Activated CD8-positive, alpha-beta T cell treated with anti-CD3 and anti-CD28 coated beads, Interleukin-2, amount 10 ng/mL, durations not matched to agents 7 days and 5 days (primary cell): ENCODE data around the gene SECISBP2. TPM values are rescaled to one million over a fixed set of nuclear protein-coding genes. Genes with fewer than 3 reads are reported as not detected.
A peak's percentile ranks its signal among the peaks of the same experiment; 100 is the strongest.
"Not testable (repeated sequence)": the region's sequence is repeated elsewhere in the genome, so short reads cannot be mapped to it uniquely, and the experiment has no call there.

Experiments
- ATAC-seq: fragments of 150-1000 bp; cut with Tn5 transposase; one replicate; pipeline ENCODE4 v1.10.0; 2021; ENCODE audit warnings: moderate library complexity
- CTCF ChIA-PET: fragments of 350-600 bp; sonication (Branson Sonifier 250); formaldehyde crosslinking; loops from one replicate; lab custom pipeline; 2021; ENCODE audit warnings: antibody characterized with exemption; lab: Charles Lee
- POLR2A ChIA-PET: fragments of 350-600 bp; sonication (Branson Sonifier 250); formaldehyde crosslinking; loops from one replicate; lab custom pipeline; 2021; ENCODE audit warnings: antibody characterized with exemption; lab: Charles Lee
- DNase-seq: peaks from one replicate; pipeline ENCODE4 v3.0.0-alpha.2; 2020
- H3K27ac Mint-ChIP-seq: one replicate; pipeline ENCODE4 v1.8.0; 2021; ENCODE audit warnings: mild to moderate bottlenecking, mixed read lengths
- H3K27me3 Mint-ChIP-seq: one replicate; pipeline ENCODE4 v1.8.0; 2021; ENCODE audit warnings: low read depth, mixed read lengths
- H3K36me3 Mint-ChIP-seq: one replicate; pipeline ENCODE4 v1.8.0; 2021; ENCODE audit warnings: low read depth, mixed read lengths
- H3K4me1 Mint-ChIP-seq: one replicate; pipeline ENCODE4 v1.8.0; 2021; ENCODE audit warnings: low read depth, mixed read lengths
- H3K4me3 Mint-ChIP-seq: one replicate; pipeline ENCODE4 v1.8.0; 2021; ENCODE audit warnings: mild to moderate bottlenecking, mixed read lengths
- H3K9me3 Mint-ChIP-seq: one replicate; pipeline ENCODE4 v1.8.0; 2022; ENCODE audit warnings: mixed read lengths; ENCODE audit not compliant: insufficient read depth
- total RNA-seq, 2 experiments: library from RNA; stranded (reverse); gene quantifications; one replicate each; pipeline ENCODE4 v1.2.3, GENCODE V29; 2021

The SECISBP2 gene
- 10 to 100 TPM; 35.8 to 37.5 TPM for total RNA-seq

GRCh38 chr9:89318123-89319014, at the start of gene SECISBP2:
TSS of gene SECISBP2 (plus strand) at chr9:89318500. CDS start at chr9:89318577, 77 bp downstream.
- Mint-ChIP-seq H3K27ac (peak within 1 kb of the TSS; percentile 98), H3K9me3 (no peaks in the 10 kb centered on the region), H3K4me1 (peaks cover 77% of the 10 kb centered on the region), H3K36me3 (peaks cover 80% of the 10 kb centered on the region), H3K4me3 (peak within 1 kb of the TSS; percentile 85), H3K27me3 (no peaks in the 10 kb centered on the region)
- ChIA-PET POLR2A (interaction anchor here (0.6 to 1.4 kb wide), 4 partner anchors 8 to 231 kb away, joined by 3 to 11 read pairs (median 4); partner anchors contain the start of gene CKS2), CTCF (interaction anchor here (0.6 to 0.9 kb wide), 4 partner anchors 54 to 230 kb away, joined by 3 to 10 read pairs (median 4); no protein-coding TSS in a partner anchor)
- peak; percentile 90 for ATAC-seq
- peak; percentile 95 for DNase-seq

GRCh38 chr9:89273528-89274279, 44.6 kb upstream of the SECISBP2 start:
- H3K27me3 Mint-ChIP-seq: peaks cover 23% of the 10 kb centered on the region
- POLR2A ChIA-PET: no interaction called here
- H3K36me3 Mint-ChIP-seq: peaks cover 22% of the 10 kb centered on the region
- H3K27ac Mint-ChIP-seq: no peak overlapping the region
- no peak for ATAC-seq
- no peak overlapping the region for H3K4me3 Mint-ChIP-seq
- peaks cover 49% of the 10 kb centered on the region for H3K9me3 Mint-ChIP-seq
- CTCF ChIA-PET: no interaction called here
- no peak for DNase-seq
- peaks cover 19% of the 10 kb centered on the region for H3K4me1 Mint-ChIP-seq

- no peak for ATAC-seq
- peaks cover 19% of the 10 kb centered on the region for H3K27me3 Mint-ChIP-seq
- no peak for DNase-seq
These were observed 43.5 kb upstream of the SECISBP2 start for GRCh38 chr9:89274838-89275237.

GRCh38 chr9:89276040-89276439, 42.3 kb upstream of the SECISBP2 start:
- H3K27me3 Mint-ChIP-seq: peaks cover 11% of the 10 kb centered on the region
- peaks cover 35% of the 10 kb centered on the region for H3K9me3 Mint-ChIP-seq
- H3K4me1 Mint-ChIP-seq: peaks cover 31% of the 10 kb centered on the region
- DNase-seq, POLR2A ChIA-PET, ATAC-seq, H3K4me3 Mint-ChIP-seq, H3K27ac Mint-ChIP-seq, CTCF ChIA-PET: not testable (repeated sequence)
- H3K36me3 Mint-ChIP-seq: peaks cover 22% of the 10 kb centered on the region

More at GRCh38 chr9:89274838-89275237, 43.5 kb upstream of the SECISBP2 start:
- H3K4me1 Mint-ChIP-seq: peaks cover 29% of the 10 kb centered on the region
- H3K9me3 Mint-ChIP-seq: peaks cover 47% of the 10 kb centered on the region
- POLR2A ChIA-PET: no interaction called here
- no peak overlapping the region for H3K4me3 Mint-ChIP-seq
- H3K27ac Mint-ChIP-seq: no peak overlapping the region
- peaks cover 22% of the 10 kb centered on the region for H3K36me3 Mint-ChIP-seq
- CTCF ChIA-PET: no interaction called here

- POLR2A ChIA-PET: no interaction called here
These were observed 41.3 kb upstream of the SECISBP2 start for GRCh38 chr9:89277043-89277442.

GRCh38 chr9:89277454-89277853, 40.8 kb upstream of the SECISBP2 start:
- ChIA-PET POLR2A (no interaction called here), CTCF (no interaction called here)
- H3K4me1 Mint-ChIP-seq: peaks cover 31% of the 10 kb centered on the region
- H3K36me3 Mint-ChIP-seq: peaks cover 22% of the 10 kb centered on the region
- H3K9me3 Mint-ChIP-seq: peaks cover 31% of the 10 kb centered on the region
- ATAC-seq (peak; percentile 84), DNase-seq (peak; percentile 62)
- peak overlapping the region; percentile 31 for H3K4me3 Mint-ChIP-seq
- peaks cover 16% of the 10 kb centered on the region for H3K27me3 Mint-ChIP-seq
- H3K27ac Mint-ChIP-seq: peak overlapping the region; percentile 47

More at GRCh38 chr9:89277043-89277442, 41.3 kb upstream of the SECISBP2 start:
- Mint-ChIP-seq H3K4me3 (no peak overlapping the region), H3K4me1 (peaks cover 31% of the 10 kb centered on the region), H3K27ac (peak overlapping the region; percentile 47), H3K27me3 (peaks cover 15% of the 10 kb centered on the region), H3K36me3 (peaks cover 22% of the 10 kb centered on the region), H3K9me3 (peaks cover 32% of the 10 kb centered on the region)
- CTCF ChIA-PET: no interaction called here
- DNase-seq (peak; percentile 30), ATAC-seq (peak; percentile 58)

- ATAC-seq (no peak), DNase-seq (no peak)
- Mint-ChIP-seq H3K27ac (peak overlapping the region; percentile 30), H3K36me3 (peaks cover 18% of the 10 kb centered on the region), H3K4me3 (no peak overlapping the region), H3K27me3 (peaks cover 11% of the 10 kb centered on the region), H3K9me3 (peaks cover 20% of the 10 kb centered on the region), H3K4me1 (peaks cover 31% of the 10 kb centered on the region)
- ChIA-PET POLR2A (interaction anchor here (1.1 kb wide), 1 partner anchor 32 kb away, joined by 5 read pairs; no protein-coding TSS in a partner anchor), CTCF (interaction anchor here (0.6 to 1.7 kb wide), 18 partner anchors 9 to 735 kb away, joined by 3 to 8 read pairs (median 3); no protein-coding TSS in a partner anchor)
These were observed 39.7 kb upstream of the SECISBP2 start for GRCh38 chr9:89278551-89278950.

GRCh38 chr9:89278997-89279739, 39.1 kb upstream of the SECISBP2 start:
- POLR2A ChIA-PET: interaction anchor here (1.1 kb wide), 1 partner anchor 31 kb away, joined by 5 read pairs; no protein-coding TSS in a partner anchor
- peaks cover 13% of the 10 kb centered on the region for H3K36me3 Mint-ChIP-seq
- H3K27me3 Mint-ChIP-seq: peaks cover 15% of the 10 kb centered on the region

GRCh38 chr9:89281106-89281505, 37.2 kb upstream of the SECISBP2 start:
- ATAC-seq: no peak
- ChIA-PET CTCF (no interaction called here), POLR2A (no interaction called here)
- no peak for DNase-seq
- H3K4me1 Mint-ChIP-seq: peaks cover 31% of the 10 kb centered on the region
- peaks cover 15% of the 10 kb centered on the region for H3K27me3 Mint-ChIP-seq
- peaks cover 4% of the 10 kb centered on the region for H3K36me3 Mint-ChIP-seq
- H3K4me3 Mint-ChIP-seq: no peak overlapping the region
- no peak overlapping the region for H3K27ac Mint-ChIP-seq
- no peaks in the 10 kb centered on the region for H3K9me3 Mint-ChIP-seq

More at GRCh38 chr9:89278997-89279739, 39.1 kb upstream of the SECISBP2 start:
- H3K27ac Mint-ChIP-seq: no peak overlapping the region
- peaks cover 13% of the 10 kb centered on the region for H3K9me3 Mint-ChIP-seq
- ATAC-seq: peak; percentile 61
- H3K4me1 Mint-ChIP-seq: peaks cover 31% of the 10 kb centered on the region
- CTCF ChIA-PET: interaction anchor here (0.6 to 1.7 kb wide), 18 partner anchors 10 to 734 kb away, joined by 3 to 8 read pairs (median 3); no protein-coding TSS in a partner anchor
- H3K4me3 Mint-ChIP-seq: no peak overlapping the region
- DNase-seq: peak; percentile 47

GRCh38 chr9:89282248-89282968, 35.9 kb upstream of the SECISBP2 start:
- H3K27me3 Mint-ChIP-seq: peaks cover 13% of the 10 kb centered on the region
- POLR2A ChIA-PET, H3K9me3 Mint-ChIP-seq, H3K36me3 Mint-ChIP-seq, ATAC-seq, H3K4me3 Mint-ChIP-seq, DNase-seq, H3K27ac Mint-ChIP-seq: not testable (repeated sequence)
- peaks cover 19% of the 10 kb centered on the region for H3K4me1 Mint-ChIP-seq
- CTCF ChIA-PET: interaction anchor here (0.9 kb wide), 1 partner anchor 861 kb away, joined by 3 read pairs; no protein-coding TSS in a partner anchor
